HG02642 (cell line): ENCODE results near the gene SLC5A5.
A peak's percentile ranks its signal among the peaks of the same experiment; 100 is the strongest.

ENCODE experiments used
- ATAC-seq: cut with Tn5 transposase; IDR thresholded peaks from one replicate; pipeline ENCODE4 v1.9.1; 2021; ENCODE audit warnings: mild to moderate bottlenecking; ENCODE audit not compliant: unreplicated experiment, poor library complexity

The SLC5A5 gene

DNA sequence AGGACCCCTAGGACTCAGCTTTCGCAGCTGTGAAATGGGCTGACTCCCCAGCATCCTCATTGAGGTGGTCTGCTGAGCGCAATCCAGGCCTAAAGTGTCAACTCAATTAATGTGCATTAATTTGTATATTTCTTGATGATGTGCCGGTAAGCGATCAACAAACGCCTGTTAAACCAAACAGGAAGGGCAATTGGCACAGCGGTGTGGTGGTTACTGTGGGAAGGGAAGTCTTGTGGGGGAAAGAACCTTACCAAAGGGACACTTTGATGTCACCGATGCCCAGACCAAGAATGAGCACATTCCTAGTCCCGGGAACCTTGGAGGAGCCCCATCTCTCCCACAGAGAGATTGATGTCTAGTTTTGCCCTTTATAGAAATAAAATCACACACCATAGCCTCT, 25.6 kb upstream of the SLC5A5 start:
- no peak for ATAC-seq

DNA sequence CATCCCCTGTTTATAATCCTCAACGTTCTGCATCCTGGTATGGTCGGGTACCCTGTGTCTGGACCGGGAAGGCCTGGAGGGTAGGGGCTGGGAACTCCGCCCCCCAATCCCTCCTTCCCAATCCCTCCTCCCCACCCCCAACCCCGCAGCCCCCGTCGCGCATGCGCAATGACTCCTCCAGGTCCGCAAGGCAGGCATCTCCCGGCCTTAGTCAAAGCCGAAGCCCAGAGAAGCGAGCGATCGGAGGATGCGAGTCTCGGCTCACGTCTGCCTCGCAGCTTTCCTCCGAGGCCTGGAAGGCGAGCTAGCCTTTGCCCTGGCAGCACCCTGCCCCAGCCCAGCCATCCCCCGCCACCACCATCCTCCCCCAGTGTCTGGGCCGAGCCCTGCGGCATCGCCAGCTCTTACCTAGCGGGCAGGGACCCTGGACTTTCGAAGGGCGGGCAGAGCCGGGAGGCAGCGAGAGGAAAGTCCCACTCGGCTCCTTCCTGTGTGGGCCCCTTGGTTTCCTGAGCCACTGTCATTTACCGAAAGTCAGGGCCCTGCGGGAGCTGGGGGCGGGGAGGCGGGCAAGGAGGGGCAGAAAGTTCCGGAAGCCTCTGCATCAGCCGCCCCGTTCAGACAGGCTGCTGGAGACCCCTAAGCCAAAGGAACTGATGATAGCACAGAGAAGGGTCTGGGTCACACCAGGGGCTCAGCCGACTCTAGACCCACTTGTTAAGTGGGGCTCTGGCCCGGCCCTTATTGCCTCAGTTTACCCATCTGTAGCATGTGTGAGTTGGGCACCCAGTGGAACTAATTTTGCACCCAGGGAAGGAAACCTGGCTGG, 24.0 kb upstream of the SLC5A5 start, which contains the start of gene JAK3:
Gene JAK3, minus strand, starts transcription at position 445 of the 829 bp plus-strand sequence. CDS start 3,565 bp downstream, outside the sequence.
- peak; percentile 80 for ATAC-seq

GRCh38 chr19:17848595-17849292, 23.0 kb upstream of the SLC5A5 start:
- ATAC-seq, result no peak

DNA sequence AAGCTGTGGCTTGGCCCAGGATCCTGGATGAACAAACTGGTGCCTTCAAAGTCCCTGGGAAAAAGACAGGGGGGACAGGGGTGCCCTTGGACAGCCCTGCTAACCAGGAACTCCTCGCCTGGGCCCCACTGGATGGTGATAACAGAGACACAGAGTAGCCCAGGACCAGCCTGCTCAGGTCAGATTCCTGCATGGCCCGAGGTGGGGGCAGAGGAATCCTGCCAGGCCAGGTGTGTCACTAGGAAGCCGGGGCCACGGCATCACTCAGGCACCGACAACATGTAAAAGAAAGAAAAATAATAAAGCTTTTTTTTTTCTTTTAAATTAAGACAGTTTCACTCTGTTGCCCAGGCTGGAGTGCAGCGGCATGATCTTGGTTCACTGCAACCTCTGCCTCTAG, 17.7 kb upstream of the SLC5A5 start:
- ATAC-seq, result no peak

GRCh38 chr19:17855280-17856152, 16.2 kb upstream of the SLC5A5 start:
- no peak for ATAC-seq

DNA sequence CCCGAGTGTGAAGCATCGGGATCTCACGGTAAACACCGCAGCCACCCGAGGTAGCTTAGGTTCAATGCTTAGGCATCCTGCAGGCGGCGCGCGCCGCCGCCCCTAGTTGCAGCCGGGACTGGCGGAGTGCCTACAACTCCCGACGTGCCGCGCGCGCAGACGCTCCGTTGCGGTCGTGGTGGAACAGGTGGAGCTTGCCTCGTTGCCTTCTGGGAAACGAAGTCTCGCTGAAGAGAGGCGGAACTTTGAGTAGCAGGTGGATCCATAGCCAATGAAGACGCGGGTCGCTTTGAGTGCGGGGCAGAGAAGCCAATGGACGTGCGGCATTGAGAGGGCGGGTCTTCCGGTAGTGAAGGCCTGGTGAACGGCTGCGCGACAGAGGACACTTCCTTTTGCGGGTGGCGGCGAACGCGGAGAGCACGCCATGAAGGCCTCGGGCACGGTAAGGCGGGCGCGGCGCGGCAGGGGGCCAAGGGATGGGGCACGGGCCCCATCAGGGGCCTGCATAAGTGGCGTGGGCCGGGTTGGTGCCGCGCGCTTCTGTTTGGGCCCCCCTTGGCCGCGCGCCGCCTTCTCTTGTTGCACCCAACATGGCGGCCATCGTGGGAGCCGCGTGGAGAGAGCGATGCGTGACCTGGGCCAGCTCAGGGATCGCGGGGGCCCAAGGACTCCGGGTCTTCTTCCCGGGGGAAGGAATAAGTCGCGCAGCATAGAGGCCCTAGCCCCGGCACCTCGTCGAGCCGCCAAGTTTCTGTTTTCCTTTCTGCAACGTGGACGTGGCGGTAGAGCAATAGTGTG, 12.0 kb upstream of the SLC5A5 start, which contains the start of gene RPL18A:
Gene RPL18A, plus strand, starts transcription at position 378 of the 798 bp plus-strand sequence. Its CDS starts 47 bp downstream, at position 425.
- peak; percentile 95 for ATAC-seq

- ATAC-seq, result no peak
These were observed 11.3 kb upstream of the SLC5A5 start for GRCh38 chr19:17860331-17860992.

DNA sequence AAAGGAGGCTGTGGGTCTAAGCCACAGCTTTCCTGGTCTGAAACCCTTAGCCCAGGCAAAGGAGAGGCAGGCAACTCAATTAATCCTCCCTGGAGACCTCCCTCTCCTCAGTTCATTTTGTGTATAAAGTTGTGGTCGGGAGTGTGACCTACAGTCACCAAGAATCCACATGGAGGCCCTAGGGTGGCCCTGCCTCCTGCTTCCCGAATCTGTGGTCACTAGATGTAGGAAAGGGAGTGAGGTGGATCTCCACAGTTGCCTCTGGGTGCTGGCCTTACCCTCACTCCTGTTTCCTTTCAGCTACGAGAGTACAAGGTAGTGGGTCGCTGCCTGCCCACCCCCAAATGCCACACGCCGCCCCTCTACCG, 10.8 kb upstream of the SLC5A5 start:
- ATAC-seq, result no peak

GRCh38 chr19:17861542-17862402, 10.0 kb upstream of the SLC5A5 start:
- ATAC-seq, result no peak

DNA sequence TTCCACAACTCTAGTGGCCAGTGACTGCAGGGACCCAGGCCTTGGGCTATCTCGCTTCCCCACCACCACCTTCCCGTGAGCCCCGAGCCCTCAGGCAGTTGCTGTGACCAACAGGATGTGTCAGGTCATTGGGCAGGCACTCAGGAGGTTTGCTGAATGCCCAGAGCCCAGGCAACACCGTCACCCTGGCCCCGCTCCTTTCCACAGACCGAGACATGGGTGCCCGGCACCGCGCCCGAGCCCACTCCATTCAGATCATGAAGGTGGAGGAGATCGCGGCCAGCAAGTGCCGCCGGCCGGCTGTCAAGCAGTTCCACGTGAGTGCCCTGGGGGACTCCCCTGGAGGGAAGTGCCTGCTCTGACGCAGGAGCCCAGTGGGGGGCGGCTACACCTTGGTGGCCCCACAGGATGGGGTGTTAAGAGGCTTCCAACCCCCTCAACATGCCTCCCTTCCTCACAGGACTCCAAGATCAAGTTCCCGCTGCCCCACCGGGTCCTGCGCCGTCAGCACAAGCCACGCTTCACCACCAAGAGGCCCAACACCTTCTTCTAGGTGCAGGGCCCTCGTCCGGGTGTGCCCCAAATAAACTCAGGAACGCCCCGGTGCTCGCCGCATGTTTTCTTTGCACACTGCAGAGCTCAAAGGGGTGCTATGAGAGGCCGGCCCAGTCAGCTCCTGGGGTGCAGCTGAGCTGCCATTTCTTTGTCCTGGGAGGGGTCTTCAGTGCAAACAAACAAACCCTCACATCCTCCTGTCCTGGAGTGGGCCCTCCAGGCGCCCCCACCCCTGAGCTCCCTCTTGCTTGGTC, 8.8 kb upstream of the SLC5A5 start:
- ATAC-seq, result no peak

- ATAC-seq, result no peak
These were observed 8.1 kb upstream of the SLC5A5 start for GRCh38 chr19:17863520-17864182.

GRCh38 chr19:17865364-17866311, 6.1 kb upstream of the SLC5A5 start:
- ATAC-seq, result no peak

DNA sequence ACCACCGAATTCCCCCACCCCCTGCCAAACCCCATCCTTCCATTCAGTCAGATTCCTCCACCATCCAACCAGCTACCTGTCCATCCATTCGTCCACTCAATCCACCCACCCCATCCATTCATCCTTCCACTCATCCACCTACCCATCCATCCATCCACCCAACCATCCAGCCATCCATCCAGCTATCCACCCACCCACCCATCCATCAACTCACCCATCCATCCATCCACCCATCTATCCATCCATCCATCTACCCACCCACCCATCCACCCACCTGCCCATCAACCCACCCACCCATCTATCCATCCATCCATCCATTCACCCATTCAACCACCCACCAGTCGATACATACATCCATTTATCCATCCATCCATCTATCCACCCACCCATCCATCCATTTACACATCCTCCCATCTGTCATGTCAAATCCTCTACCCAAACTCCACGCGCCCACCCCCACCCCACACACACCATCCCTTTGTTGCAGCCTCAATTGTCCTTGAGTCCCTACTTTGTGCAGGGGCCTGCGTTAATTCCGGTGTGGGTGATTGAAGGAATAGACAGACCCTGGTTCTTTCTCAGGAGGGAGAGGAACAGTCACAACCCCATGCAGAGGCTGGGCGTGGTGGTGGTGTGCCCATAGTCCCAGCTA, 5.3 kb upstream of the SLC5A5 start:
- no peak for ATAC-seq

GRCh38 chr19:17866964-17867486, 4.7 kb upstream of the SLC5A5 start:
- no peak for ATAC-seq

DNA sequence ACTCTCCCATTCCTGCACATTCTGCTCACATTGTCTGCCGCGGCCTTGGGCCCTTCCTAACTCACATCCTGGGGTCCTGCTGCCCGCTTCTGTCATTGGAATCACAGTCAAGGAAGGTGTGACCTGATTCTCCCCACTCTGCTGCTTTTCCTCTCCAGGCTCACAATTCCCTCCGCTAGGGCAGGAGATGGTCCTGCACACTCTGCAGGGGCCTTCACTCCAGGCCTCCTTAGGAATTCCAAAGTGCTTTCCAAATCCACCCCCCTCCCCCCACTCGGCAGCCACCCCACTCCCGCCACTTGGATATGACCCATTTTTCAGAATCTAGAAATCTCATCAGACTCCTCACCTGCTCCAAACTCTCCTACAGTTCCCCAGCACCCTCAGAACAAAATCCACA, 3.1 kb upstream of the SLC5A5 start:
- no peak for ATAC-seq
